Sigmoid colon (tissue), 4 donors: ENCODE measurements around the gene DCDC1.

Experiments used
- EP300 ChIP-seq, 4 donors: sonication (generic); formaldehyde crosslinking; IDR thresholded peaks; one replicate each; pipeline ENCODE4 v1.6.1; 2017; ENCODE audit warnings: antibody characterized with exemption in 4 of 4
- POLR2A ChIP-seq, 2 donors: fragments of 450-650 bp; IDR thresholded peaks; one replicate each; pipeline ENCODE4 v1.6.1; 2016; ENCODE audit warnings: antibody characterized with exemption in 2 of 2, mild to moderate bottlenecking in 2 of 2, moderate library complexity in 2 of 2
- POLR2AphosphoS5 ChIP-seq, 4 donors: sonication (generic); formaldehyde crosslinking; IDR thresholded peaks; one replicate each; pipeline ENCODE4 v1.6.1; 2017; ENCODE audit warnings: antibody characterized with exemption in 4 of 4
- TF ChIP-seq, protein P1 (sequence below), 4 experiments: fragments of 450-650 bp in 3 of 4; fragments of 200-600 bp in 1 of 4; IDR thresholded peaks; one replicate each; pipeline ENCODE4 v1.5.1; 2016 to 2019; ENCODE audit warnings: antibody characterized with exemption in 4 of 4, mild to moderate bottlenecking in 3 of 4, moderate library complexity in 2 of 4

DNA sequence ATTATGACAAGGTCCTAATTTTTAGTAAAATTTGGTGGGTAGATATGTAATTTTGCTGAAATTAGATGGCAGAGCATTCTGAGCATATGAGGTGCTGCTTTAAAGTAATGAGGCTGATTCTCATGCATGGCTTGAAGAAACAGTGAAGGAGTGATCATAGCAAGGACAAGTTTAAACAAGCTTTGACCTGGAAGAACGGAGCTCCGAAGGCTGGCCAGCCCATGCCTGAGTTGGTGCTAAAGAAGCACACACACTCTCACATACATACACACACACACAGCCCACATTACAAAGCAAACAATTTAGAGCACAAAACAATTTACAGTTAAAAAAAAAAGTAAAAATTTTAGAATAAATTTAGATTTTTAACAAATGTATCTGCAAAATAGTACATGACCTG is 150.7 kb downstream of the DCDC1 start:
- TF ChIP-seq, protein P1, sequence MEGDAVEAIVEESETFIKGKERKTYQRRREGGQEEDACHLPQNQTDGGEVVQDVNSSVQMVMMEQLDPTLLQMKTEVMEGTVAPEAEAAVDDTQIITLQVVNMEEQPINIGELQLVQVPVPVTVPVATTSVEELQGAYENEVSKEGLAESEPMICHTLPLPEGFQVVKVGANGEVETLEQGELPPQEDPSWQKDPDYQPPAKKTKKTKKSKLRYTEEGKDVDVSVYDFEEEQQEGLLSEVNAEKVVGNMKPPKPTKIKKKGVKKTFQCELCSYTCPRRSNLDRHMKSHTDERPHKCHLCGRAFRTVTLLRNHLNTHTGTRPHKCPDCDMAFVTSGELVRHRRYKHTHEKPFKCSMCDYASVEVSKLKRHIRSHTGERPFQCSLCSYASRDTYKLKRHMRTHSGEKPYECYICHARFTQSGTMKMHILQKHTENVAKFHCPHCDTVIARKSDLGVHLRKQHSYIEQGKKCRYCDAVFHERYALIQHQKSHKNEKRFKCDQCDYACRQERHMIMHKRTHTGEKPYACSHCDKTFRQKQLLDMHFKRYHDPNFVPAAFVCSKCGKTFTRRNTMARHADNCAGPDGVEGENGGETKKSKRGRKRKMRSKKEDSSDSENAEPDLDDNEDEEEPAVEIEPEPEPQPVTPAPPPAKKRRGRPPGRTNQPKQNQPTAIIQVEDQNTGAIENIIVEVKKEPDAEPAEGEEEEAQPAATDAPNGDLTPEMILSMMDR (IDR thresholded peaks at IDR 0.05), result no peak
- TF ChIP-seq EP300 (IDR thresholded peaks at IDR 0.05) (no peak), POLR2A (IDR thresholded peaks at IDR 0.05) (no peak), POLR2AphosphoS5 (IDR thresholded peaks at IDR 0.05) (no peak)
